Ovary (tissue), 3 donors: ENCODE data around the gene KMT2B.
A peak's percentile ranks its signal among the peaks of the same experiment; 100 is the strongest.

Source experiments
- CTCF ChIP-seq, 3 donors: fragments of 450-650 bp in 2 of 3; fragments of 200-600 bp in 1 of 3; IDR thresholded peaks; one replicate each; pipeline versions ENCODE4 v1.5.1 to v1.8.0; 2016 to 2022; ENCODE audit warnings: antibody characterized with exemption in 3 of 3, mild to moderate bottlenecking in 1 of 3
- POLR2A ChIP-seq: fragments of 450-650 bp; IDR thresholded peaks from one replicate; pipeline ENCODE4 v1.6.1; 2017; ENCODE audit warnings: antibody characterized with exemption, mild to moderate bottlenecking, moderate library complexity
- donor health status: DM: no; HTN: no; CAD: no.

DNA sequence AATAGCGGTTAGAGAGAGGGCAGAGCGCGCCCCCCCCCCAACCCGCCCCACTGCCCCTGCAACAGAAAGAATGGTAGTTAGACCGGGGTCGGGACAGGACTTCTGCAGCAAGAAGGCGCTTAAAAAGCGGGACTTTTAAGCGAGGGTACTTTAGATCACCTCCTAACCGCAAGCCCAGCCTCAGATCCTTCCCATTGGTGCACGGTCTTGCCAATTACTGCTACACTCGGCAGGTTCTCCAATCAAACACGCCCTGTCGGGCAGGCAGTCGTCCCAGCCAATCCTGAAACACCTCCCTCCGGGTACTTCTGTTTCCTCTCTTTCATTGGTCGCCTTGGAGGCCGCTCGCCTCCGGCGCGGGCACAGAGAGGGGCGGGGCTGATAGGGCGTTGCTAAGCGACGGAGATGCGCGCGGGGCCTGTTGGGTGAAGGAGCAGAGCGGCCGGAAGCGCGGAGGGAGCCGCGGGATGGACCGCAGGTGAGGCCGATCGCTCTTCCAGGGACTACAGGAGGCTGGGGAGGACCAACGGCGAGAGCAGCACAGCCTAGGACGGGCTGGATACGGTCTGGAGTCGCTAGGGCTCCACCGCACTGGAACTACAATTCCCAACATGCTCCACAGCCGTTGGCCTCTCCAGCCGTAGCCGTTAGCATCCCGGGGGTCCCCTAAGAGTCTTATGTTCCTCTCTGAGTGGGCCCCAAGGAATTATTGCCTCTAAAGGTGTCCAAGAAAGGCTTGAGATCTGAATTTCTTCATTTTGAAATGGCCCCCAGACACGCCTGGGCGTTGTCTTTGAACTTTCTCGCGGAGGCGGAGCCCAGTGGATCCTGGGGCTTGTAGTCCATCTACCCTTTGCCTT is 40.2 kb downstream of the KMT2B start, which contains the start of gene PROSER3:
- TF ChIP-seq CTCF (IDR thresholded peaks at IDR 0.05): no peak
- peak; percentile 89 for TF ChIP-seq POLR2A
